ENCODE results near the gene POC1A. TPM values are rescaled to one million over a fixed set of nuclear protein-coding genes. Genes with fewer than 3 reads are reported as not detected.

The POC1A gene
- total RNA-seq, 1 experiment from 2014 or later: 25.7 TPM

GRCh38 chr3:52174896-52175295 is 20.7 kb upstream of the POC1A start:
- Histone ChIP-seq H3K4me1 (ENCODE audit: control insufficient read depth, insufficient read depth, low read length) (peaks cover 8% of the 10 kb centered on the region), H3K4me3 (ENCODE audit: low read depth in 2 of 2, low read length in 2 of 2) (no peak overlapping the region), H3K9me3 (ENCODE audit: control insufficient read depth, insufficient read depth, low read depth, low read length) (no peaks in the 10 kb centered on the region), H3K27ac (ENCODE audit: low read length) (no peak overlapping the region), H3K27me3 (ENCODE audit: control insufficient read depth, insufficient read depth, low read length) (no peaks in the 10 kb centered on the region), H3K36me3 (ENCODE audit: control insufficient read depth, insufficient read depth, low read length) (no peaks in the 10 kb centered on the region)
- TF ChIP-seq, protein P1, sequence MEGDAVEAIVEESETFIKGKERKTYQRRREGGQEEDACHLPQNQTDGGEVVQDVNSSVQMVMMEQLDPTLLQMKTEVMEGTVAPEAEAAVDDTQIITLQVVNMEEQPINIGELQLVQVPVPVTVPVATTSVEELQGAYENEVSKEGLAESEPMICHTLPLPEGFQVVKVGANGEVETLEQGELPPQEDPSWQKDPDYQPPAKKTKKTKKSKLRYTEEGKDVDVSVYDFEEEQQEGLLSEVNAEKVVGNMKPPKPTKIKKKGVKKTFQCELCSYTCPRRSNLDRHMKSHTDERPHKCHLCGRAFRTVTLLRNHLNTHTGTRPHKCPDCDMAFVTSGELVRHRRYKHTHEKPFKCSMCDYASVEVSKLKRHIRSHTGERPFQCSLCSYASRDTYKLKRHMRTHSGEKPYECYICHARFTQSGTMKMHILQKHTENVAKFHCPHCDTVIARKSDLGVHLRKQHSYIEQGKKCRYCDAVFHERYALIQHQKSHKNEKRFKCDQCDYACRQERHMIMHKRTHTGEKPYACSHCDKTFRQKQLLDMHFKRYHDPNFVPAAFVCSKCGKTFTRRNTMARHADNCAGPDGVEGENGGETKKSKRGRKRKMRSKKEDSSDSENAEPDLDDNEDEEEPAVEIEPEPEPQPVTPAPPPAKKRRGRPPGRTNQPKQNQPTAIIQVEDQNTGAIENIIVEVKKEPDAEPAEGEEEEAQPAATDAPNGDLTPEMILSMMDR (IDR thresholded peaks at IDR 0.05): no peak
- TF ChIP-seq REST (IDR thresholded peaks at IDR 0.05; ENCODE audit: insufficient read depth in 1 of 2, low read depth in 2 of 2, low read length in 1 of 2) (no peak), POLR2AphosphoS5 (IDR thresholded peaks at IDR 0.05; ENCODE audit: low read depth, low read length) (no peak), TCF7L2 (IDR thresholded peaks at IDR 0.05; ENCODE audit: low read depth, low read length) (no peak), SIN3A (IDR thresholded peaks at IDR 0.05; ENCODE audit: borderline replicate concordance, insufficient read depth, low read depth, low read length) (no peak)
- no TSS peak for BruUV-seq (replicated peaks)
- DNase-seq (ENCODE audit: low read depth, low spot score) (no peak), ATAC-seq (no peak)
- POLR2A ChIA-PET: no interaction called here
- intact Hi-C loops (cut with micrococcal nuclease; ENCODE audit: unreplicated experiment): no loop called here
- in situ Hi-C loops (cut with HindIII; ENCODE audit: low pct_unique_long_range_greater_than_20kb, low sequenced_read_pairs): no loop called here
- CTCF ChIA-PET: no interaction called here

- intact Hi-C loops (cut with micrococcal nuclease; ENCODE audit: unreplicated experiment): no loop called here
- no TSS peak for BruUV-seq (replicated peaks)
Observed at GRCh38 chr3:52173101-52173500, 18.9 kb upstream of the POC1A start.

More at GRCh38 chr3:52173101-52173500, 18.9 kb upstream of the POC1A start:
- Histone ChIP-seq H3K27me3 (ENCODE audit: control insufficient read depth, insufficient read depth, low read length) (no peaks in the 10 kb centered on the region), H3K4me3 (ENCODE audit: low read depth in 2 of 2, low read length in 2 of 2) (no peak overlapping the region), H3K27ac (ENCODE audit: low read length) (no peak overlapping the region), H3K36me3 (ENCODE audit: control insufficient read depth, insufficient read depth, low read length) (no peaks in the 10 kb centered on the region), H3K9me3 (ENCODE audit: control insufficient read depth, insufficient read depth, low read depth, low read length) (no peaks in the 10 kb centered on the region), H3K4me1 (ENCODE audit: control insufficient read depth, insufficient read depth, low read length) (peaks cover 8% of the 10 kb centered on the region)
- DNase-seq (ENCODE audit: low read depth, low spot score) (no peak), ATAC-seq (no peak)
- in situ Hi-C loops (cut with HindIII; ENCODE audit: low pct_unique_long_range_greater_than_20kb, low sequenced_read_pairs): no loop called here
- POLR2A ChIA-PET: no interaction called here
- CTCF ChIA-PET: no interaction called here
- TF ChIP-seq TCF7L2 (IDR thresholded peaks at IDR 0.05; ENCODE audit: low read depth, low read length) (no peak), REST (IDR thresholded peaks at IDR 0.05; ENCODE audit: insufficient read depth in 1 of 2, low read depth in 2 of 2, low read length in 1 of 2) (no peak), POLR2AphosphoS5 (IDR thresholded peaks at IDR 0.05; ENCODE audit: low read depth, low read length) (no peak), SIN3A (IDR thresholded peaks at IDR 0.05; ENCODE audit: borderline replicate concordance, insufficient read depth, low read depth, low read length) (no peak)
- TF ChIP-seq, protein P1 (IDR thresholded peaks at IDR 0.05): no peak

All from Panc1 (cell line).